ENCODE measurements around the gene CXCR6. TPM values are rescaled to one million over a fixed set of nuclear protein-coding genes. Genes with fewer than 3 reads are reported as not detected.

Gene CXCR6
- polyA plus RNA-seq, 1 of the 3 experiments (the other 2 are of a cell fraction): not detected

- H3K27me3 ChIP-seq (ENCODE audit: insufficient read depth): no peaks in the 10 kb centered on the region
- WGBS (ENCODE audit: low lambda C conversion rate): 62% methylated on average over 6 of the region's 6 CpGs
- H3K9me2 ChIP-seq: no peaks in the 10 kb centered on the region
- no peak overlapping the region for H3K9ac ChIP-seq
- no peaks in the 10 kb centered on the region for H3K79me2 ChIP-seq (ENCODE audit: insufficient read depth)
- H3K4me1 ChIP-seq (ENCODE audit: control insufficient read depth in 1 of 2, insufficient read depth in 2 of 2, low read depth in 1 of 2, low read length in 1 of 2): peaks cover 0 to 3% of the 10 kb centered on the region in 2 experiments; a peak in 1 of 4 replicates
- no peak overlapping the region for H2AFZ ChIP-seq (ENCODE audit: low read depth)
- H3K9me3 ChIP-seq: no peaks in the 10 kb centered on the region
- no peaks in the 10 kb centered on the region for H3K36me3 ChIP-seq (replicated peaks in 1 of 2; ENCODE audit: control insufficient read depth in 1 of 2, insufficient read depth in 2 of 2, low read length in 1 of 2)
- no peak overlapping the region for H3K4me2 ChIP-seq
- ChIA-PET CTCF (interaction anchor here (0.6 to 1.4 kb wide), 3 partner anchors 16 to 167 kb away, joined by 3 read pairs; no protein-coding TSS in a partner anchor), POLR2A (no interaction called here)
- no peaks in the 10 kb centered on the region for H3F3A ChIP-seq (replicated peaks; ENCODE audit: insufficient read depth)
- no peaks in the 10 kb centered on the region for H4K20me1 ChIP-seq (ENCODE audit: insufficient read depth)
- no peak for DNase-seq
- TF ChIP-seq TCF12 (IDR thresholded peaks at IDR 0.05): no peak
- no peak for TF ChIP-seq PBX3 (IDR thresholded peaks at IDR 0.05)
- TF ChIP-seq GABPA (IDR thresholded peaks at IDR 0.05; ENCODE audit: low read depth): no peak
- no peak for TF ChIP-seq MAX (IDR thresholded peaks at IDR 0.05; ENCODE audit: low read depth)
- TF ChIP-seq JUND (IDR thresholded peaks at IDR 0.05): no peak
- no peak overlapping the region for H3K27ac ChIP-seq (ENCODE audit: low read depth in 2 of 2, low read length in 1 of 2)
- no peak overlapping the region for H3K4me3 ChIP-seq (ENCODE audit: low read depth in 2 of 2, low read length in 1 of 2)
These were observed 30.8 kb upstream of the CXCR6 start for GRCh38 chr3:45912435-45912834.

- no peak overlapping the region for H3K27ac ChIP-seq (ENCODE audit: low read depth in 2 of 2, low read length in 1 of 2)
- no peaks in the 10 kb centered on the region for H3K36me3 ChIP-seq (replicated peaks in 1 of 2; ENCODE audit: control insufficient read depth in 1 of 2, insufficient read depth in 2 of 2, low read length in 1 of 2)
- POLR2A ChIA-PET: no interaction called here
- peaks cover 0 to 3% of the 10 kb centered on the region in 2 experiments; a peak in 1 of 4 replicates for H3K4me1 ChIP-seq (ENCODE audit: control insufficient read depth in 1 of 2, insufficient read depth in 2 of 2, low read depth in 1 of 2, low read length in 1 of 2)
- WGBS (ENCODE audit: low lambda C conversion rate): 95% methylated on average over 4 of the region's 7 CpGs
- DNase-seq: no peak
- H3K79me2 ChIP-seq (ENCODE audit: insufficient read depth): no peaks in the 10 kb centered on the region
- no peak overlapping the region for H2AFZ ChIP-seq (ENCODE audit: low read depth)
- no peak overlapping the region for H3K4me3 ChIP-seq (ENCODE audit: low read depth in 2 of 2, low read length in 1 of 2)
- H3K4me2 ChIP-seq: no peak overlapping the region
- no peaks in the 10 kb centered on the region for H3K9me2 ChIP-seq
- no peaks in the 10 kb centered on the region for H3K27me3 ChIP-seq (ENCODE audit: insufficient read depth)
- peaks cover 4% of the 10 kb centered on the region for H3F3A ChIP-seq (replicated peaks; ENCODE audit: insufficient read depth)
- no peaks in the 10 kb centered on the region for H4K20me1 ChIP-seq (ENCODE audit: insufficient read depth)
- CTCF ChIA-PET: interaction anchor here (0.9 to 1.4 kb wide), 4 partner anchors 11 to 154 kb away, joined by 3 to 4 read pairs (median 3); no protein-coding TSS in a partner anchor
- no peak for TF ChIP-seq ZBTB33 (IDR thresholded peaks at IDR 0.05; ENCODE audit: borderline replicate concordance, low read depth)
- H3K9ac ChIP-seq: no peak overlapping the region
- no peaks in the 10 kb centered on the region for H3K9me3 ChIP-seq
These were observed 28.8 kb upstream of the CXCR6 start for GRCh38 chr3:45914362-45915058.

- no peak overlapping the region for H2AFZ ChIP-seq (ENCODE audit: low read depth)
- 92% methylated on average over 9 of the region's 9 CpGs for WGBS (ENCODE audit: low lambda C conversion rate)
- H3K4me3 ChIP-seq (ENCODE audit: low read depth in 2 of 2, low read length in 1 of 2): no peak overlapping the region
- H3K4me2 ChIP-seq: no peak overlapping the region
- ChIA-PET POLR2A (no interaction called here), CTCF (interaction anchor here (0.9 to 1.4 kb wide), 4 partner anchors 10 to 154 kb away, joined by 3 to 4 read pairs (median 3); no protein-coding TSS in a partner anchor)
- peaks cover 0 to 3% of the 10 kb centered on the region in 2 experiments; a peak in 1 of 4 replicates for H3K4me1 ChIP-seq (ENCODE audit: control insufficient read depth in 1 of 2, insufficient read depth in 2 of 2, low read depth in 1 of 2, low read length in 1 of 2)
- peaks cover 4% of the 10 kb centered on the region for H3F3A ChIP-seq (replicated peaks; ENCODE audit: insufficient read depth)
- H3K9ac ChIP-seq: no peak overlapping the region
- H3K27me3 ChIP-seq (ENCODE audit: insufficient read depth): no peaks in the 10 kb centered on the region
- no peaks in the 10 kb centered on the region for H3K9me3 ChIP-seq
- H3K79me2 ChIP-seq (ENCODE audit: insufficient read depth): no peaks in the 10 kb centered on the region
- H3K27ac ChIP-seq (ENCODE audit: low read depth in 2 of 2, low read length in 1 of 2): no peak overlapping the region
- H3K9me2 ChIP-seq: no peaks in the 10 kb centered on the region
- DNase-seq: no peak
- H3K36me3 ChIP-seq (replicated peaks in 1 of 2; ENCODE audit: control insufficient read depth in 1 of 2, insufficient read depth in 2 of 2, low read length in 1 of 2): no peaks in the 10 kb centered on the region
- no peaks in the 10 kb centered on the region for H4K20me1 ChIP-seq (ENCODE audit: insufficient read depth)
- TF ChIP-seq PBX3 (IDR thresholded peaks at IDR 0.05): no peak
- TF ChIP-seq POLR2AphosphoS5 (IDR thresholded peaks at IDR 0.05; ENCODE audit: low read depth, low read length): no peak
- no peak for TF ChIP-seq FOXM1 (IDR thresholded peaks at IDR 0.05; ENCODE audit: low read depth)
- TF ChIP-seq GABPA (IDR thresholded peaks at IDR 0.05; ENCODE audit: low read depth): no peak
- no peak for TF ChIP-seq NRF1 (IDR thresholded peaks at IDR 0.05; ENCODE audit: low read depth, low read length)
- no peak for TF ChIP-seq NFIC (IDR thresholded peaks at IDR 0.05; ENCODE audit: borderline replicate concordance)
- TF ChIP-seq ELF1 (IDR thresholded peaks at IDR 0.05): no peak
- TF ChIP-seq RFX5 (IDR thresholded peaks at IDR 0.05; ENCODE audit: low read length): no peak
- TF ChIP-seq SIN3A (IDR thresholded peaks at IDR 0.05; ENCODE audit: borderline replicate concordance, low read depth, low read length): no peak
- TF ChIP-seq ZBTB33 (IDR thresholded peaks at IDR 0.05; ENCODE audit: borderline replicate concordance, low read depth): no peak
- no peak for TF ChIP-seq YY1 (IDR thresholded peaks at IDR 0.05; ENCODE audit: low read depth)
- no peak for TF ChIP-seq TCF12 (IDR thresholded peaks at IDR 0.05)
- TF ChIP-seq EZH2phosphoT487 (IDR thresholded peaks at IDR 0.05; ENCODE audit: borderline replicate concordance, low read depth): no peak
These were observed 28.2 kb upstream of the CXCR6 start for GRCh38 chr3:45915059-45915439.

All from SK-N-SH (cell line).